Uterus (tissue), 2 donors: ENCODE data around the gene ZBTB14.

Experiments
- POLR2A ChIP-seq, 2 donors: fragments of 450-650 bp; IDR thresholded peaks; one replicate each; pipeline ENCODE4 v1.6.1; 2016; ENCODE audit warnings: antibody characterized with exemption in 2 of 2, mild to moderate bottlenecking in 1 of 2, moderate library complexity in 1 of 2
- TF ChIP-seq, protein P1 (sequence below), 4 experiments: fragments of 200-600 bp in 2 of 4; fragments of 450-650 bp in 2 of 4; sonication (generic) in 2 of 4; IDR thresholded peaks; one replicate each; pipeline ENCODE4 v1.5.1; 2016 to 2019; ENCODE audit warnings: antibody characterized with exemption in 4 of 4, mild to moderate bottlenecking in 2 of 4, moderate library complexity in 1 of 4

DNA sequence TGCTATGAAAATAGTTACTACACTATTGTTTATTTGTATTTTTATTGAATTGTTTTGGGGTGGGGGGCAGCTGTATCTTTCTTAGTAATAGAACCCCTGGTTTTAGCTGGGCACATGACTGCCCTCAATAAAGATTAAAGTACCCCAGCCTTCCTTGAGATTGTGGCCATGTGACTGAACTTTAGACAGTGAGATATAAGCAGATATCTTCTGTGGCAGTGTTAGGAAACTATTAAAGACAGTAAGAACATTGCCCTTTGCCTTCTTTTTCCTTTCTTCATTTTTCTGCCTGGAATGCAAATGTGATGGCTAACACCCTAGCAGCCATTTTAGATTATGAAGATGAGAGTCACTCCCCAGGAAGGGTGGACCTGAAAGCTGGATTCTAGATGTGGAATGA is 50.6 kb downstream of the ZBTB14 start:
- TF ChIP-seq, protein P1, sequence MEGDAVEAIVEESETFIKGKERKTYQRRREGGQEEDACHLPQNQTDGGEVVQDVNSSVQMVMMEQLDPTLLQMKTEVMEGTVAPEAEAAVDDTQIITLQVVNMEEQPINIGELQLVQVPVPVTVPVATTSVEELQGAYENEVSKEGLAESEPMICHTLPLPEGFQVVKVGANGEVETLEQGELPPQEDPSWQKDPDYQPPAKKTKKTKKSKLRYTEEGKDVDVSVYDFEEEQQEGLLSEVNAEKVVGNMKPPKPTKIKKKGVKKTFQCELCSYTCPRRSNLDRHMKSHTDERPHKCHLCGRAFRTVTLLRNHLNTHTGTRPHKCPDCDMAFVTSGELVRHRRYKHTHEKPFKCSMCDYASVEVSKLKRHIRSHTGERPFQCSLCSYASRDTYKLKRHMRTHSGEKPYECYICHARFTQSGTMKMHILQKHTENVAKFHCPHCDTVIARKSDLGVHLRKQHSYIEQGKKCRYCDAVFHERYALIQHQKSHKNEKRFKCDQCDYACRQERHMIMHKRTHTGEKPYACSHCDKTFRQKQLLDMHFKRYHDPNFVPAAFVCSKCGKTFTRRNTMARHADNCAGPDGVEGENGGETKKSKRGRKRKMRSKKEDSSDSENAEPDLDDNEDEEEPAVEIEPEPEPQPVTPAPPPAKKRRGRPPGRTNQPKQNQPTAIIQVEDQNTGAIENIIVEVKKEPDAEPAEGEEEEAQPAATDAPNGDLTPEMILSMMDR (IDR thresholded peaks at IDR 0.05) = no peak
- TF ChIP-seq POLR2A (IDR thresholded peaks at IDR 0.05) = no peak
